HuH-7.5 (cell line): Measurements from ENCODE around the gene IL23A.
"Not testable (repeated sequence)": the region's sequence is repeated elsewhere in the genome, so short reads cannot be mapped to it uniquely, and the experiment has no call there.

Source experiments
- DNase-seq: peaks from one replicate; pipeline ENCODE4 v3.0.0; 2011; ENCODE audit warnings: low spot score

The IL23A gene

GRCh38 chr12:56338308-56339157 lies at the start of gene IL23A:
TSS of gene IL23A (plus strand) at chr12:56338884. CDS start at chr12:56339045, 161 bp downstream.
- no peak for DNase-seq

GRCh38 chr12:56293795-56294194 lies 44.9 kb upstream of the IL23A start:
- no peak for DNase-seq

- no peak for DNase-seq
Measured at GRCh38 chr12:56296295-56296694, 42.4 kb upstream of the IL23A start.

GRCh38 chr12:56297400-56297799 lies 41.3 kb upstream of the IL23A start:
- no peak for DNase-seq

- DNase-seq, result no peak
Measured at GRCh38 chr12:56298828-56299227, 39.9 kb upstream of the IL23A start.

- no peak for DNase-seq
Measured at GRCh38 chr12:56299308-56299852, 39.3 kb upstream of the IL23A start.

GRCh38 chr12:56299853-56300643 lies 38.6 kb upstream of the IL23A start, which contains the start of gene CS:
TSS of gene CS (minus strand) at chr12:56300330. CDS start at chr12:56300201, 129 bp downstream.
- DNase-seq, result peak; percentile 89

- DNase-seq, result no peak
Measured at GRCh38 chr12:56300644-56301464, 37.8 kb upstream of the IL23A start.

- no peak for DNase-seq
Measured at GRCh38 chr12:56304276-56304675, 34.4 kb upstream of the IL23A start.

- no peak for DNase-seq
Measured at GRCh38 chr12:56304872-56305590, 33.7 kb upstream of the IL23A start.

GRCh38 chr12:56307221-56307965 lies 31.3 kb upstream of the IL23A start:
- no peak for DNase-seq

GRCh38 chr12:56308714-56309113 lies 30.0 kb upstream of the IL23A start:
- DNase-seq, result no peak

- DNase-seq, result no peak
Measured at GRCh38 chr12:56311003-56311402, 27.7 kb upstream of the IL23A start.

GRCh38 chr12:56315249-56315621 lies 23.4 kb upstream of the IL23A start:
- DNase-seq, result no peak

- DNase-seq, result peak; percentile 91
Measured at GRCh38 chr12:56315622-56316473, 22.8 kb upstream of the IL23A start, which contains the start of gene CNPY2. TSS of gene CNPY2 (minus strand) at chr12:56315988. CDS start at chr12:56315217, 771 bp downstream.

GRCh38 chr12:56317675-56318074 lies 21.0 kb upstream of the IL23A start:
- DNase-seq, result no peak

- no peak for DNase-seq
Measured at GRCh38 chr12:56321027-56321426, 17.7 kb upstream of the IL23A start.

- DNase-seq, result not testable (repeated sequence)
Measured at GRCh38 chr12:56321610-56322009, 17.1 kb upstream of the IL23A start.

- DNase-seq, result no peak
Measured at GRCh38 chr12:56324206-56324605, 14.5 kb upstream of the IL23A start.
